GM19025 (cell line): ENCODE measurements around the gene TMEM178A.

ENCODE experiments used
- ATAC-seq: cut with Tn5 transposase; IDR thresholded peaks from one replicate; pipeline ENCODE4 v1.9.1; 2021; ENCODE audit warnings: mild to moderate bottlenecking, low read depth, moderate library complexity; ENCODE audit not compliant: unreplicated experiment

Gene TMEM178A

DNA sequence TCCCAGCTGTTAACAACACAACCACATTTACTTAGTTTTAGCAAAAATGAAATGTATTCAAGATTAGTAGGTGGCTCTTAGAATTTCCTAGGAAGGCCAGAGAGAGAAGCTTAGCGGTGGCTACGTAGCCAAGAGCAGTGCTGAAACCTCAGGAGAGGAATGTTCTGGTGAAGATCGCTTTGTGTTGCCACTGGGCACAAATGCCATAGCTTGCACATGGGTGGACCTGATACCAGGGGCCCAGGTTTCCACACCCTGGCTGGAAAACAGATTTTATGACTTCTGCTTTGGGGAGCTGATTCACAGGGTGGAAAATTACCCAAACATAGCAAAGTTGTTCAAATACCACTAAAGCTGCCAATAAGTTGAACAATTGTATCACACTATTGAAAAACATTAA, 69.9 kb downstream of the TMEM178A start:
- ATAC-seq, result no peak

DNA sequence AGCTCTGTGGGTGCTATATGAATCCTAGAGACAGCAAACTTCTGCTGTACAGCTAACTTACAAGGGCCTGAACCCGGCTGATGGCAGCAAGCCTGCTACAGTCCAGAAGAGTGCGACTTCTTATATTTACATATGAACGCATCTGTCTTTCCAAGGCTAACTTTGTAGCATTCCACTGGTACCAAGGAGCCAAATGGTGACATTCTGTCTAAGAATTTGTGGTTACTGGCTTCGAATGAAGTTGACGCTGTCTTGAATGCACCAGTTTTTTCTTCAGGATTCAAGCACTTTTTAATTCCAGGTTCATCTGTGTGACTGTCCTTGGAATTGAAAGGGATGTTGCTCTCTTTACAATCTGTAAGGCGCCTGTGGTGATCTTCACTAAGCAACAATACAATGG, 70.9 kb downstream of the TMEM178A start:
- no peak for ATAC-seq

DNA sequence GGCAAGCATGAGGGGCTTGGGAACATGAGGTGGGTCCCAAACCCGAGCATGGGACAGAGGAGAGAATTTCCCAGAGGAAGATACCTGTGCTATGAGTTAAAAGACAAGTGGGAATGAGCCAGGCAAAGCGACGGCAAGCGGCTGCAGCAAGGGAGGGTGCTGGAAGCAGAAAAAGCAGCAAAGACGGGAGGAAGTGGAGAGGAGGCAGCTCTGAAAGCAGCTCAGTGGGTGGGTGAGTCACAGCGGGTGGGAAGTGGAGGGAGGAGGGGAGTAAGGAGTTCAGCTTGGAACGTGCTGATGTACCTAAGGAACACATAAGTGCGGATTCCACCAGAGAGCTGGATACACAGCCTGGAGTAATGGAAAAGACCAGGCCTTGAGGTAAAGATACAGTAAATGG, 71.9 kb downstream of the TMEM178A start:
- ATAC-seq, result no peak

DNA sequence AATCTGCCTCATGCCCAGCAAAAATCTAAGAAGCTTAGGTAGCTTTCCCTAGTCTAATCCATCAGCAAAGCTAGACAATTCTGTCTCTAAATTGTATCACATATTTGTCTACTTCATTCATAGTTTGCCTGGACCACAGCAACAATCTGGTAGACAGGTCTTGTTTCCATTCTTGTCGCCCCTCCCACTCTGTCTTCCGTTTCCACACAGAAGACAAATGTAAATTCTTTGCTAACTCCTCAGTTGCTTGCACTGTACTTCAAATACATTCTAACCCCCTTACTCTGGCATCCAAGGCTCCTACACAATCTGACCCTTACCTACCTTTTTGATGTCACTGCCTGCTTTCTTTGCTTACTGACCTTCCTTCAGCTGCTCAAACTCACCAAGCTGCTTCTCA, 73.2 kb downstream of the TMEM178A start:
- no peak for ATAC-seq

DNA sequence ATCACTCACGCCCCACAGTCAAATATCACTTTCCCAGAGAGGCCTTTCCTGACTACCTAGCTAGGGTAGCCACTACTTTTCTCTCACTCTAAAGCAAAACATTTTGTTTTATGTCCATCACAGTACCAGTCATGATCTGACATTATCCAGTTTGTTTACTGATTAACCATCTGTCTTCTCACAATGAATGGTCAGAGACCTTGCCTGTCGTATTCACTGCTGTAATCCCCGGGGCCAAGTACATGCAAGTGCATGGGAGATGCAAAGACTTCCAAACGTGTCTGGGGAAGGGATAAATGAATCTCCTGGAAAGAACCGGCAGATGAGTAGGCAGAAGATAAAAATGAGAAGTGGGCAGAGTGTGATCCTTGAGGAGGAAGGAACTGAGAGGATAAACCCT, 73.7 kb downstream of the TMEM178A start:
- no peak for ATAC-seq

DNA sequence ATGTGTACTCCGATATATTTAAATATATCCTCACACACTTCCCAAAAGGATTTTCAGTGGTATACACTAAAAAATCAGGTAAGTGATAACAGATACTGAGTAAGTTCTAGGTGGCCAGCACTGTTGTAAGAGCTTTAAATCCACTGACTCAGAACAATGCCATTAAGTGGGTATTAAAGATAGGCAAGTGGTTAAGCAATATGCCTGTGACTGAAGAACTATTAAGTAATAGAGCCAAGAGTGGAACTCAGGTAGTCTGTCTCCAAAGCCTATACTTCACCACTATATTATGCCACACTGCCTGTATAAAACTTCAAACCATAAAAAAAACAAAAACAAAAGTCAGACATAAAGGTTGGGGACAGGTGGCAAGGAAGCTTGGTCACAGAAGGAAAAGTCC, 76.2 kb downstream of the TMEM178A start:
- no peak for ATAC-seq

DNA sequence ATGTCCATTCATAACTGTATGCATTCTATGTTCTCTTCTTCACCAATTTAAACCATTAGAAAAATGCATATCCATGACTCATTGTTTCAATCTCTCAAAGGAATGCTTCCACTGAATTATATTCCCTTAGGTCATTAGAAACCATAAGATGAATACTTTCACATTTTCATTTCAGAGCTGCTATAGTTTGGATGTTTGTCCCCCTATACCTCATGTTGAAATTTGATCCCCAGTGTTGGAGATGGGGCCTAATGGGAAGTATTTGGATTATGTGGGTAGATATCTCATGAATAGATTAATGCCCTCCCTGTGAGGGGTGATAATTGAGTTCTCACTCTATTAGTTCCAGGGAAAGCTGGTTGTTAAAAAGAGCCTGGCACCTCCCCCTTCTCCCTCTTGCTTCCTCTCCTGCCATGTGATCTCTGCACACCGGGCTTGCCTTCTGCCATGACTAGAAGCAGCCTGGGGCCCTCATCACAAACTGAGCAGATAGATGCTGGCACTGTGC, 77.6 kb downstream of the TMEM178A start:
- ATAC-seq, result no peak

DNA sequence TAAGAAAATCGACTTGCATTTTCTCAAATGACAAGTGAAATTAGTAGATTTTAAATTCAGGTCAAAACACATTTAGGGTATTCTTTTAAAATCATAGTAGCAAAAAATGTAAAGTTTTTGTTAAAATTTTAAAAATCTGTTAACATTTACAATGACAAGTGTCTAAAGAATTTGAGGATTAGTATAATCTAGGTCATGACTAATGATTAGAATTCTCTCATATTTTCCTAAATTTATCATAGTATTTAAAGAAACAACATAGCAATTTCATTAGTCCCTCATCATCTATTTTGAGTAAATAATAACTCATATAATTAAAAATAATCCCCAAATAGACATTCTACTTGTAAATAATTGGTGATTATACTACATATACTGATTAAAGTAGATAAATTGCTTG, 89.7 kb downstream of the TMEM178A start:
- ATAC-seq, result no peak

DNA sequence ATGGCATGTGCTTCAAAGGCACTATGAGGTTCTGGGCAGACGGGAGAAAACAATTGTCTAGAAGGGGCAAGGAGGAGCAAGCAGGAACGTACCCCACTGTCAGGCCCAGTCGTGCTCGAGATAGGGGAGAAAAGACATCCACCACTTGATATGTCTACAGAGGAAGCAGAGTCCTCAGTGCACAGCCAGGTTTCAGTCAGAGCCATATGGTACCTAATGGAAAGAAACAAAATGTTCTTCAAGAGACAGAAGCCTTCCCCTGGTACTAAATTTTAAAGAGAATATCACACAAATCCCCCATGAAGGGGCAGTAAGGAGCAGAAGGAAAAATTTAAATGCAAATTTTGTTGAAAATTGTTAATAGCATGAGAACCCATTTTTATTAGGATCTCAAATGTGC, 91.4 kb downstream of the TMEM178A start:
- no peak for ATAC-seq

DNA sequence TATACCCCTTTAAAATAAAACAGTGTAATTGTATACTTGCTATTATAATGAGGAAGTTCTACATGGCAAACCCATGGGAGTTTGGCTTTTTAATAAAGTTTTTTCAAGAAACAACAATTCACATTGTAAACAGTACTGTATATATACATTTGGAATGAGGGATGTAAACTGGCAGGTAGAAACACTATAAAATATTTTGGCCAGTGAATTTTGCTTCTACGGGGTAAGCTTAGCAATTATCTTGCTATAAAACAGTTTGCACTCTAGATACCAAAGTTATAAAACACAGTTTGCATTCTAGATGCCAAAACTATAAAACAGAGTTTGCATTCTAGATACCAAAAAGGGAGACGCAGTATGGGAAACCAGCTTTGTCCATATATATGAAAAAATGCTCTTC, 96.7 kb downstream of the TMEM178A start:
- no peak for ATAC-seq
